Endothelial cell of umbilical vein (primary cell): ENCODE measurements around the gene KCNH1. TPM values are rescaled to one million over a fixed set of nuclear protein-coding genes. Genes with fewer than 3 reads are reported as not detected.

Experiments used
- BruUV-seq: library from RNA; stranded (reverse); fragments of 400-500 nt; replicated peaks from 2 replicates; lab custom pipeline; 2021; lab: Mats Ljungman, UMichigan
- CTCF ChIA-PET: fragments of 300-600, 350-600 bp; sonication (Branson Sonifier 250); formaldehyde crosslinking; loops from one replicate; lab custom pipeline; 2021; ENCODE audit warnings: antibody characterized with exemption, inconsistent platforms; lab: Charles Lee
- POLR2A ChIA-PET: fragments of 300-600, 350-600 bp; sonication (Branson Sonifier 250); formaldehyde crosslinking; loops from one replicate; lab custom pipeline; 2021; ENCODE audit warnings: antibody characterized with exemption, inconsistent platforms; lab: Charles Lee
- DNase-seq: peaks from one replicate; pipeline ENCODE4 v3.0.0-alpha.2; 2011; ENCODE audit warnings: low read depth, low spot score
- FAIRE-seq: peaks from 2 replicates; lab custom pipeline; 2011; peaks lifted over from hg19 to GRCh38; lab: Jason Lieb, UNC
- H2AFZ ChIP-seq: 2 replicates; pipeline ENCODE4 v1.6.0; 2012; ENCODE audit warnings: low read depth, low read length, control low read depth, inconsistent platforms
- H3K27ac ChIP-seq: 2 replicates; pipeline ENCODE4 v1.5.1; 2011; ENCODE audit warnings: low read depth, mild to moderate bottlenecking, control low read depth, low read length, moderate library complexity; ENCODE audit not compliant: insufficient read depth
- H3K27me3 ChIP-seq, 2 experiments: 2 replicates each; pipeline versions ENCODE4 v1.6.0 to v1.6.1; 2011; ENCODE audit warnings: low read length in 2 of 2, mixed read lengths in 1 of 2; ENCODE audit not compliant: control insufficient read depth in 2 of 2, insufficient read depth in 2 of 2
- H3K36me3 ChIP-seq, 2 experiments: 2 replicates in 1 of 2; 3 replicates in 1 of 2; pipeline ENCODE4 v1.5.1; 2011; ENCODE audit warnings: low read length in 2 of 2, mild to moderate bottlenecking in 1 of 2, moderate library complexity in 1 of 2; ENCODE audit not compliant: control insufficient read depth in 2 of 2, insufficient read depth in 2 of 2; ENCODE audit errors: extremely low read depth in 1 of 2
- H3K4me1 ChIP-seq: 3 replicates; pipeline ENCODE4 v1.5.1; 2011; ENCODE audit warnings: mild to moderate bottlenecking, low read length; ENCODE audit not compliant: control insufficient read depth, insufficient read depth; ENCODE audit errors: extremely low read depth
- H3K4me2 ChIP-seq: 2 replicates; pipeline ENCODE4 v1.6.1; 2011; ENCODE audit warnings: low read length, control low read depth, mixed read lengths; ENCODE audit not compliant: insufficient read depth
- H3K4me3 ChIP-seq, 3 experiments: fragments of 200-600 bp in 1 of 3; sonication (generic), shearing (Covaris generic) in 1 of 3; replicated peaks in 1 of 3; 2 replicates each; pipeline ENCODE4 v1.5.1; 2011 to 2016; ENCODE audit warnings: control low read depth in 3 of 3, low read length in 3 of 3, mild to moderate bottlenecking in 2 of 3, inconsistent platforms in 1 of 3, low read depth in 1 of 3, moderate library complexity in 1 of 3; ENCODE audit not compliant: insufficient read depth in 1 of 3
- H3K79me2 ChIP-seq: 2 replicates; pipeline ENCODE4 v1.6.0; 2012; ENCODE audit warnings: low read length, inconsistent platforms; ENCODE audit not compliant: control insufficient read depth, insufficient read depth
- H3K9ac ChIP-seq: replicated peaks from 2 replicates; pipeline ENCODE3; 2011; ENCODE audit warnings: low read length, control low read depth; ENCODE audit not compliant: insufficient read depth; ENCODE audit errors: extremely low read depth
- H3K9me1 ChIP-seq: replicated peaks from 3 replicates; pipeline ENCODE4 v1.6.0; 2011; ENCODE audit warnings: mild to moderate bottlenecking, low read length; ENCODE audit not compliant: control insufficient read depth, insufficient read depth; ENCODE audit errors: extremely low read depth
- H3K9me3 ChIP-seq: replicated peaks from 2 replicates; pipeline ENCODE4 v1.5.1; 2012; ENCODE audit warnings: low read length, inconsistent platforms; ENCODE audit not compliant: control insufficient read depth, insufficient read depth
- H4K20me1 ChIP-seq: replicated peaks from 2 replicates; pipeline ENCODE3; 2011; ENCODE audit warnings: mild to moderate bottlenecking, low read length; ENCODE audit not compliant: control insufficient read depth, insufficient read depth; ENCODE audit errors: extremely low read depth
- POLR2A ChIP-seq: IDR thresholded peaks from 2 replicates; pipeline ENCODE4 v1.6.1; 2012; ENCODE audit warnings: low read depth, mild to moderate bottlenecking, control low read depth, low read length
- POLR2AphosphoS5 ChIP-seq: IDR thresholded peaks from 2 replicates; pipeline ENCODE4 v1.6.1; 2012; ENCODE audit warnings: low read depth, mild to moderate bottlenecking, control low read depth, low read length, moderate library complexity; ENCODE audit not compliant: insufficient read depth
- dilution Hi-C: fragments of 300-500 bp; cut with MboI; formaldehyde crosslinking; loops from one replicate; pipeline ENCODE4 v1.15.0; 2019; ENCODE audit warnings: low sequenced_read_pairs; ENCODE audit not compliant: extremely low pct_ligation_motif_present
- intact Hi-C: fragments of 100-400 bp; cut with micrococcal nuclease; formaldehyde crosslinking; loops from one replicate; pipeline ENCODE4 v1.10.0; 2022
- polyA plus RNA-seq, 4 experiments: library from polyadenylated mRNA; depleted of rRNA in 3 of 4; stranded (reverse) in 3 of 4; unstranded in 1 of 4; fragments of >200 nt; gene quantifications; 2 replicates each; pipeline versions ENCODE4 v1.2.1 to v1.2.3, GENCODE V29; 2011 to 2012; ENCODE audit warnings: missing spikeins in 1 of 4
- total RNA-seq: library from RNA; stranded (reverse); gene quantifications from 2 replicates; pipeline ENCODE4 v1.2.3, GENCODE V29; 2021
- TF ChIP-seq, protein P1 (sequence below), 2 donors: IDR thresholded peaks; 1 replicate in 1 of 2; 2 replicates in 1 of 2; pipeline ENCODE4 v1.5.1; 2011; ENCODE audit warnings: low read length in 2 of 2, mild to moderate bottlenecking in 2 of 2, moderate library complexity in 2 of 2, control low read depth in 1 of 2, inconsistent platforms in 1 of 2, low read depth in 1 of 2; ENCODE audit not compliant: insufficient read depth in 1 of 2; ENCODE audit errors: extremely low read depth in 1 of 2

KCNH1 gene
- total and polyA plus RNA-seq, 2 donors (not counting 3 experiments of a cell fraction or from before 2014, with no cell fraction given) = not detected

DNA sequence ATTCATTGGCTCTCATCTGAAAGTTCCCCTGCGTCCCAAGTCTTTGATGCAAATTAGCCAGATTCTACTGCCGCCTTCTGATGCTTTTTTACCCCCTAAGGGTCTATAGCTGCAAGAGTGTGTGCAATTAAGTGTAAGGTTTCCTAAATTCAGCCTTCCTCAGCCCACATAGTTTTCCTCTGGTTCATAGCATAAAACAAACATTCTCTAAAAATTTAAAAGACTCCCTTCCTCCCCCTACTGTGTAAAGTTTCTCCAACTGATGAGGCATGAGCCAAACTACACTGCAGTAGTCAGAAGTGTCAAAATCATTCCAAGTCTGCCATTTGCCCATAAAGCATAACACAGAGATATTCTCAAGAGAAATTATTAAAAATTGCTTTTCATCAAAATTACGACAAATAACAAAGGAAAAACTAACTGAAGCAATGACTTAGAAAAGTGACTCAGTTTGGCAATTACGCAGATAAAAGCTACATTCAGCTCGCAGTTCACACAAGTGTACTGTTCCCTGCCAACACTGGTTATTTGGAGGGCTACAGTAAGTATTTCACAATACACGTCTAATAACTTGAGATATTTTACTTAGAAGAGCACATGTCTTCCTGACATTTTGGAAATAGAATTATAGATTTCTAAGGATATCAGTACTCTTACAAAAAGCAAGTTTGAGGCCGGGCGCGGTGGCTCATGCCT, 15.4 kb downstream of the KCNH1 start:
- Histone ChIP-seq H3K4me1 (no peaks in the 10 kb centered on the region), H3K9ac (no peak overlapping the region), H3K27ac (no peak overlapping the region), H3K9me3 (no peaks in the 10 kb centered on the region), H3K9me1 (no peaks in the 10 kb centered on the region), H3K4me3 (no peak overlapping the region), H3K79me2 (no peaks in the 10 kb centered on the region), H3K4me2 (no peak overlapping the region), H3K36me3 (no peaks in the 10 kb centered on the region), H3K27me3 (no peaks in the 10 kb centered on the region), H2AFZ (no peak overlapping the region), H4K20me1 (no peaks in the 10 kb centered on the region)
- ChIA-PET POLR2A (no interaction called here), CTCF (no interaction called here)
- no peak for FAIRE-seq
- TF ChIP-seq POLR2AphosphoS5 (no peak), POLR2A (no peak)
- TF ChIP-seq, protein P1, sequence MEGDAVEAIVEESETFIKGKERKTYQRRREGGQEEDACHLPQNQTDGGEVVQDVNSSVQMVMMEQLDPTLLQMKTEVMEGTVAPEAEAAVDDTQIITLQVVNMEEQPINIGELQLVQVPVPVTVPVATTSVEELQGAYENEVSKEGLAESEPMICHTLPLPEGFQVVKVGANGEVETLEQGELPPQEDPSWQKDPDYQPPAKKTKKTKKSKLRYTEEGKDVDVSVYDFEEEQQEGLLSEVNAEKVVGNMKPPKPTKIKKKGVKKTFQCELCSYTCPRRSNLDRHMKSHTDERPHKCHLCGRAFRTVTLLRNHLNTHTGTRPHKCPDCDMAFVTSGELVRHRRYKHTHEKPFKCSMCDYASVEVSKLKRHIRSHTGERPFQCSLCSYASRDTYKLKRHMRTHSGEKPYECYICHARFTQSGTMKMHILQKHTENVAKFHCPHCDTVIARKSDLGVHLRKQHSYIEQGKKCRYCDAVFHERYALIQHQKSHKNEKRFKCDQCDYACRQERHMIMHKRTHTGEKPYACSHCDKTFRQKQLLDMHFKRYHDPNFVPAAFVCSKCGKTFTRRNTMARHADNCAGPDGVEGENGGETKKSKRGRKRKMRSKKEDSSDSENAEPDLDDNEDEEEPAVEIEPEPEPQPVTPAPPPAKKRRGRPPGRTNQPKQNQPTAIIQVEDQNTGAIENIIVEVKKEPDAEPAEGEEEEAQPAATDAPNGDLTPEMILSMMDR (IDR thresholded peaks at IDR 0.05; ENCODE audit: extremely low read depth in 1 of 2, insufficient read depth in 1 of 2, low read depth in 1 of 2, low read length in 2 of 2) = no peak
- no TSS peak for BruUV-seq
- no peak for DNase-seq
- dilution Hi-C loops = no loop called here
- intact Hi-C loops = no loop called here

DNA sequence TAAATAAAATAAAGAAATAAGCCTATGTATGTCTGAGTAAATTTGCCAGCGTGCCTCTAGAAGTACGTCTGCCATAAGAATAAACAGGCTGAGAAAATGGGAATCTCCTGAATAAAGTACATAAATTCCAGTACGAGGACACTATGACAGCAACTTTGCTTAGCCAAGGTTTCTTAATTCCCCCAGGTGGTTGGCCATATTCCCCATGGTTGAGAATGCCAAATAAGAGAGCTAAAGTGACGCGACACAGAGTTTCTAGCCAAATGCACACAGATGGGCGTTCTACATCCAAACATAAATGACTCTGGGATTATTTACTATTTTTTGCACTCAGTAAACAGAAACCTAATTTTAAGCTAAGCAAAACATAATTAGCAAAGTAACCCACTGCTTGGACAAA, 19.5 kb downstream of the KCNH1 start:
- Histone ChIP-seq H3K9me3 (no peaks in the 10 kb centered on the region), H3K27ac (no peak overlapping the region), H4K20me1 (no peaks in the 10 kb centered on the region), H3K4me2 (no peak overlapping the region), H3K79me2 (no peaks in the 10 kb centered on the region), H3K4me3 (no peak overlapping the region), H3K36me3 (no peaks in the 10 kb centered on the region), H3K9me1 (no peaks in the 10 kb centered on the region), H2AFZ (no peak overlapping the region), H3K4me1 (no peaks in the 10 kb centered on the region), H3K27me3 (no peaks in the 10 kb centered on the region), H3K9ac (no peak overlapping the region)
- dilution Hi-C loops = no loop called here
- FAIRE-seq = no peak
- no peak for DNase-seq
- intact Hi-C loops = no loop called here
- no peak for TF ChIP-seq POLR2A
- ChIA-PET POLR2A (no interaction called here), CTCF (no interaction called here)
- BruUV-seq = no TSS peak
